Fibroblast of mammary gland (primary cell): ENCODE measurements around the gene RITA1.

Experiments
- DNase-seq: peaks from one replicate; pipeline ENCODE4 v3.0.0-alpha.2; 2010; ENCODE audit warnings: low read depth
- H3K4me3 ChIP-seq: 2 replicates; pipeline ENCODE4 v1.5.1; 2011; ENCODE audit warnings: low read depth, mild to moderate bottlenecking, low read length, moderate library complexity; ENCODE audit not compliant: control insufficient read depth
- CTCF ChIP-seq: conservative IDR thresholded peaks from 2 replicates; pipeline ENCODE4 v1.5.1; 2011; ENCODE audit warnings: low read depth, low read length, inconsistent platforms; ENCODE audit not compliant: control insufficient read depth, insufficient read depth

Gene RITA1

GRCh38 chr12:113208041-113208934 lies 22.8 kb downstream of the RITA1 start:
- no peak for TF ChIP-seq CTCF
- H3K4me3 ChIP-seq, result no peak overlapping the region
- DNase-seq, result peak; percentile 64

- H3K4me3 ChIP-seq, result no peak overlapping the region
- no peak for TF ChIP-seq CTCF
- no peak for DNase-seq
Observed at GRCh38 chr12:113211160-113211559, 25.6 kb downstream of the RITA1 start.

GRCh38 chr12:113214895-113215400 lies 29.4 kb downstream of the RITA1 start:
- no peak overlapping the region for H3K4me3 ChIP-seq
- DNase-seq, result peak; percentile 98
- TF ChIP-seq CTCF, result no peak

- DNase-seq, result no peak
- H3K4me3 ChIP-seq, result no peak overlapping the region
- TF ChIP-seq CTCF, result no peak
Observed at GRCh38 chr12:113216027-113216426, 30.5 kb downstream of the RITA1 start.

GRCh38 chr12:113220593-113221180 lies 35.2 kb downstream of the RITA1 start:
- no peak for DNase-seq
- peak overlapping the region; percentile 81 for H3K4me3 ChIP-seq
- TF ChIP-seq CTCF, result no peak

GRCh38 chr12:113221181-113221996 lies 35.9 kb downstream of the RITA1 start, which contains the start of gene TPCN1:
Gene TPCN1, plus strand, starts transcription at chr12:113221464. Its CDS starts 5,389 bp downstream, at chr12:113226853.
- TF ChIP-seq CTCF, result no peak
- peak; percentile 100 for DNase-seq
- H3K4me3 ChIP-seq, result peak within 1 kb of the TSS; percentile 81
